Thymus (tissue), 11 donors: Measurements from ENCODE around the gene PPP4C. TPM values are rescaled to one million over a fixed set of nuclear protein-coding genes. Genes with fewer than 3 reads are reported as not detected.
A peak's percentile ranks its signal among the peaks of the same experiment; 100 is the strongest.

Experiments
- DNase-seq, 9 donors: peaks; one replicate each; pipeline ENCODE4 v3.0.0-alpha.2; 2013; ENCODE audit warnings: low spot score in 9 of 9, low read depth in 6 of 9, missing footprints in 1 of 9
- H3K27ac ChIP-seq, 2 donors: one replicate each; pipeline ENCODE4 v1.5.1; 2013; ENCODE audit warnings: control low read depth in 1 of 2, low read depth in 1 of 2, low read length in 1 of 2, mild to moderate bottlenecking in 1 of 2, moderate library complexity in 1 of 2
- H3K27me3 ChIP-seq, 2 donors: one replicate each; pipeline ENCODE4 v1.5.1; 2013; ENCODE audit warnings: low read length in 1 of 2; ENCODE audit not compliant: control insufficient read depth in 2 of 2, insufficient read depth in 1 of 2
- H3K36me3 ChIP-seq, 2 donors: one replicate each; pipeline ENCODE4 v1.5.1; 2013; ENCODE audit warnings: low read length in 1 of 2, mild to moderate bottlenecking in 1 of 2, moderate library complexity in 1 of 2; ENCODE audit not compliant: control insufficient read depth in 2 of 2, insufficient read depth in 2 of 2
- H3K4me1 ChIP-seq, 2 donors: one replicate each; pipeline ENCODE4 v1.5.1; 2013; ENCODE audit warnings: low read length in 2 of 2; ENCODE audit not compliant: control insufficient read depth in 2 of 2, insufficient read depth in 2 of 2
- H3K4me3 ChIP-seq, 2 donors: one replicate each; pipeline ENCODE4 v1.5.1; 2013; ENCODE audit warnings: low read length in 2 of 2, control low read depth in 1 of 2, mild to moderate bottlenecking in 1 of 2
- H3K9me3 ChIP-seq, 2 donors: one replicate each; pipeline ENCODE4 v1.5.1; 2013; ENCODE audit warnings: low read length in 1 of 2, mild to moderate bottlenecking in 1 of 2; ENCODE audit not compliant: control insufficient read depth in 2 of 2, insufficient read depth in 1 of 2
- WGBS: extraction: QIAGEN DNeasy Blood & Tissue Kit; methylation state at CpG from one replicate; pipeline ENCODE4 v1.1.7; 2013; 5-methylcytosine and 5-hydroxymethylcytosine counted together
- polyA plus RNA-seq: library from polyadenylated mRNA; stranded (reverse); fragments of 200-250 nt; gene quantifications from one replicate; pipeline ENCODE4 v1.2.3, GENCODE V29; 2013
- total RNA-seq: library from RNA; stranded (reverse); fragments of 120-200 nt; gene quantifications from one replicate; pipeline ENCODE4 v1.2.4, GENCODE V29; 2013
- donor health status: healthy.

PPP4C gene
- total and polyA plus RNA-seq, 2 donors, result 87.3 to 106 TPM

- H3K9me3 ChIP-seq, result peaks cover 9 to 35% of the 10 kb centered on the region in 2 donors
- peak overlapping the region; percentile 83 to 92 for H3K27ac ChIP-seq
- DNase-seq, result peak in 1 of 9 donors; percentile 21
- WGBS, result 96% methylated on average over 18 of the region's 18 CpGs
- H3K4me3 ChIP-seq, result no peak overlapping the region
- no peaks in the 10 kb centered on the region for H3K27me3 ChIP-seq
- H3K4me1 ChIP-seq, result peaks cover 23 to 38% of the 10 kb centered on the region in 2 donors
- peaks cover 15 to 20% of the 10 kb centered on the region in 2 donors for H3K36me3 ChIP-seq
Observed at GRCh38 chr16:30096862-30097563, 21.2 kb downstream of the PPP4C start.

- no peaks in the 10 kb centered on the region for H3K4me1 ChIP-seq
- no peak overlapping the region for H3K4me3 ChIP-seq
- peaks cover 18 to 24% of the 10 kb centered on the region in 2 donors for H3K36me3 ChIP-seq
- peaks cover 0 to 7% of the 10 kb centered on the region in 2 donors for H3K9me3 ChIP-seq
- WGBS, result 96% methylated on average over 4 of the region's 4 CpGs
- H3K27ac ChIP-seq, result no peak overlapping the region
- DNase-seq, result no peak
- no peaks in the 10 kb centered on the region for H3K27me3 ChIP-seq
Observed at GRCh38 chr16:30104090-30104489, 28.3 kb downstream of the PPP4C start.

DNA sequence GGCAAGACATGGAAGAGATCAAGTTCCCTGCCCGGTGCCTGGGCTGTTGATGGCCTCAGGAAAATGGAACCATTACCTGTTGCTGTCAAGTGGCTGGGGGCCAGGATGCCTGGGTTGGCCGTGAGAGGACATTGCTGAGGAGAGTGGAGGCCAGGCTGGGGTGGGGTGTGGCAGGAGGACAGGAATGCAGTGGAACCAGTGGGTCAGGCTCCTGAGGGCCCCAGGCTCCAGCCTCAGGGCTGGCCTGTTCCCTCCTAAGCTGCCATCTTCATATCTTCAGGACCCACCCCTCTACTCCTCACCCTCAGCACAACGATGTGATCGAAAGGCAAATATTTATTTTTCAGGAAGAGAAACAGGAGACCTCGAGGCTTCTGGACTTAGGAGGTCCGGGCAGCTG is 28.7 kb downstream of the PPP4C start:
- WGBS, result 96% methylated on average over 6 of the region's 6 CpGs
- Histone ChIP-seq H3K4me3 (no peak overlapping the region), H3K27me3 (no peaks in the 10 kb centered on the region), H3K9me3 (peaks cover 0 to 7% of the 10 kb centered on the region in 2 donors), H3K27ac (no peak overlapping the region), H3K36me3 (peaks cover 18 to 24% of the 10 kb centered on the region in 2 donors), H3K4me1 (no peaks in the 10 kb centered on the region)
- no peak for DNase-seq

DNA sequence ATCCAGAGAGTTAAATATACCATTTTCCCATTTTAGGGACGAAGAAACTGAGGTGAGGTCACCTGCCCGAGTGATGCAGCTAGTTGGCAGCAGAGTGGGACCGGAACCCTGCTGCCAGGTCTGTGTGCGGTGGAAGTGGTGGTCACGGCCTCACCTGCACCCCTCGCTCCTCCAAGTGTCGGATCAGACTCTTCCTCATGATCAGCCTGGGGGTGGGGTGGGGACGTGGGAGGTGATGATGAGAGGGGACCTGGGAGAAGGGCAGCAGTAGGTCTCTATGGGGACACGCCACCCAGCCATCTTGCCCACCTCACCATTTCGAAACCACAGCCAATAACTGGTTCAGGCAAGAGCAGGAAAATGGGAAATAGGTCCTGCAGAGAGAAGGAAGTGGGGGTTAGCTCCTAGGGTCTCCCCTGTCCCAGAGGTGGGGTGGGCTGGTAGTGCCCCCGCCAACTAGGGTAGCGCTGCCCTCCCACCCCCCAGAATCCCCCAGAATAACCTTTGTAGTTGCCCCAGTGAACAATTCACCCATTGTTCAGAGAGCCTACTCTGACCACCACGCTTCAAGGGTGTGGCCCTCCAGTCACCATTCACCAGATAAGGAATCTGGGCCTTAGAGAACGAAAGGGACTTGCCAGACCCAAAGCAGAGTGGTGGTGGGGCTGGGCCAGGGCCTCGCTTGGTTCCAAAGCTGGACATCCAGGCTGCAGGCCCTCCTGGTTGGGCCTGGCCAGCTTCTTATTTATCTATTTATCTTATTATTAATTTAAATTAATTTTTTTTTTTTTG is 32.5 kb downstream of the PPP4C start:
- Histone ChIP-seq H3K4me1 (peaks cover 0 to 3% of the 10 kb centered on the region in 2 donors), H3K36me3 (peaks cover 36 to 43% of the 10 kb centered on the region in 2 donors), H3K27ac (no peak overlapping the region), H3K27me3 (no peaks in the 10 kb centered on the region), H3K9me3 (no peaks in the 10 kb centered on the region), H3K4me3 (no peak overlapping the region)
- 91% methylated on average over 15 of the region's 15 CpGs for WGBS
- no peak for DNase-seq

DNA sequence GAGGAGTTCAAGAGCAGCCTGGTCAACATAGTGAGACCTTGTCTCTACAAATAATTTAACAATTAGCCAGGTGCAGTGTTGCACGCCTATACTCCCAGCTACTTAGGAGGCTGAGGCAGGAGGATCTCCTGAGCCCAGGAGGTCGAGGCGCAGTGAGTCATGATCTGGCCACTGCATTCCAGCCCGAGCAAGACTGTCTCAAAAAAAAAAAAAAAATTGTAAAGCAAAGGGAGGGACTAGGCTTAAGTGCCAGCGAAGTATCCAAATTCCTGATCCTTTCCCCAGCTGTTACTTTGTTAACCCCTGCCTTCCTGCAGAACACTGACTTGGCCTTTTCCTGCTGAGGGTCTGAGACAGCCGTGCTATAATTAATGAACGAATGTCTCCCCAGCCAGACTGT is 34.9 kb downstream of the PPP4C start:
- H3K9me3 ChIP-seq, result peaks cover 0 to 6% of the 10 kb centered on the region in 2 donors
- H3K27me3 ChIP-seq, result no peaks in the 10 kb centered on the region
- DNase-seq, result no peak
- 96% methylated on average over 7 of the region's 7 CpGs for WGBS
- peaks cover 35 to 38% of the 10 kb centered on the region in 2 donors for H3K36me3 ChIP-seq
- H3K4me1 ChIP-seq, result peaks cover 11 to 25% of the 10 kb centered on the region in 2 donors
- H3K4me3 ChIP-seq, result no peak overlapping the region
- no peak overlapping the region for H3K27ac ChIP-seq

- Histone ChIP-seq H3K9me3 (peaks cover 0 to 6% of the 10 kb centered on the region in 2 donors), H3K4me1 (peaks cover 11 to 25% of the 10 kb centered on the region in 2 donors), H3K27me3 (no peaks in the 10 kb centered on the region), H3K4me3 (no peak overlapping the region), H3K36me3 (peaks cover 45 to 52% of the 10 kb centered on the region in 2 donors), H3K27ac (no peak overlapping the region)
- WGBS, result 95% methylated on average over 29 of the region's 29 CpGs
- DNase-seq, result no peak
Observed at GRCh38 chr16:30112197-30113030, 36.6 kb downstream of the PPP4C start.

DNA sequence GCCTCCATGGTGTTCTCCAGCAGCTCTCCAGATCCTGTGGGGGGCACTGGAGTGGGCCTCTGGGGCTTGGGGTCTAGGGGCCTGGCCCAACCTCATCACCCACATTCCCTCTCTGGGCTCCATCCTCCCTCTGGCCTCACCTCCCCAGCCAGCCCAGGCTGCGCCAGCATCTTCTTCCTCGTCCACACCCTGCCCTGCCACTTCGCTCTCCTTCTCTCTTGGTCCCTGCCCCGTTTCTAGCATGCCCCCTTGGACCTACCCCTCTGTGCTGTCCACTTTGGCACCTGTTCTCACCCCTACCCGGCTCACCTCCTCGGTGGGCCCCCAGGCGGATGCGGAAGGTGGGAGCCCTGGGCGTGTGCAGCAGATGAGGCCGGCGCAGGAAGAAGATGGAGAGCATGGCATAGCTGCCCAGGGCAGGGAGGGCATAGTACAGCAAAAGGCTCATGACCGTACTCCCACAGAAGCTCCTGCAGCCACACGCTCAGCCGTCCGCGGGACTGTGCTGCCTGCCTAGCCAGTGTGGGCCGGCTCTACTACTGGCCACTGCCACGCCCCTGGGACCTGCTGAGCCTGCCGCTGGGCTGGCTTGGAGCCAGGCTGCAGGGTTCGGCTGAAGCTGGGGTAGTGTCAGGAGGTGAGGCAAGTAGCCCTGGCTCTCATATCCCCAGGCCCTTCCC is 37.4 kb downstream of the PPP4C start, which contains the start of gene GDPD3:
TSS of gene GDPD3 (minus strand) at position 507 of the 680 bp plus-strand sequence. CDS start at position 448, 59 bp downstream.
- 98% methylated on average over 20 of the region's 20 CpGs for WGBS
- DNase-seq, result no peak
- Histone ChIP-seq H3K9me3 (peaks cover 0 to 6% of the 10 kb centered on the region in 2 donors), H3K27me3 (no peaks in the 10 kb centered on the region), H3K4me1 (peaks cover 11 to 25% of the 10 kb centered on the region in 2 donors), H3K36me3 (peaks cover 47 to 56% of the 10 kb centered on the region in 2 donors), H3K4me3 (no peak within 1 kb of the TSS), H3K27ac (no peak within 1 kb of the TSS)

- WGBS, result 98% methylated on average over 20 of the region's 20 CpGs
- no peak overlapping the region for H3K27ac ChIP-seq
- no peak overlapping the region for H3K4me3 ChIP-seq
- peaks cover 48 to 57% of the 10 kb centered on the region in 2 donors for H3K36me3 ChIP-seq
- DNase-seq, result no peak
- H3K9me3 ChIP-seq, result peaks cover 0 to 6% of the 10 kb centered on the region in 2 donors
- no peaks in the 10 kb centered on the region for H3K27me3 ChIP-seq
- H3K4me1 ChIP-seq, result peaks cover 11 to 25% of the 10 kb centered on the region in 2 donors
Observed at GRCh38 chr16:30113711-30114333, 38.0 kb downstream of the PPP4C start.
